ENCODE measurements around the gene MRPS18A.

- TF ChIP-seq CTCF (IDR thresholded peaks at IDR 0.05) (no peak), POLR2A (IDR thresholded peaks at IDR 0.05) (no peak), POLR2AphosphoS5 (IDR thresholded peaks at IDR 0.05) (no peak)
These were observed 29.8 kb upstream of the MRPS18A start for GRCh38 chr6:43717389-43717788.
